HepG2 (cell line): ENCODE data around the gene UBAC2. TPM values are rescaled to one million over a fixed set of nuclear protein-coding genes. Genes with fewer than 3 reads are reported as not detected.

ENCODE experiments used
- ATAC-seq: fragments of 200-7000 bp; cut with Tn5 transposase; 3 replicates; pipeline ENCODE4 v1.9.1; 2020; ENCODE audit warnings: mild to moderate bottlenecking, moderate library complexity
- BruUV-seq: library from RNA; stranded (reverse); fragments of 400-500 nt; replicated peaks from 2 replicates; lab custom pipeline; 2021; lab: Mats Ljungman, UMichigan
- CTCF ChIA-PET: fragments of 300-600 bp; formaldehyde crosslinking; extraction: SDS; loops from one replicate; lab custom pipeline; 2021; ENCODE audit warnings: low total read pairs, inconsistent platforms, low intra/inter-chr PET ratio; lab: Yijun Ruan, JAX
- POLR2A ChIA-PET: fragments of 350-600 bp; sonication (Branson Sonifier 250); formaldehyde crosslinking; loops from one replicate; lab custom pipeline; 2020; ENCODE audit warnings: antibody characterized with exemption, inconsistent platforms; lab: Yijun Ruan, JAX
- DNase-seq: peaks from one replicate; pipeline ENCODE4 v3.0.0-alpha.2; 2015; ENCODE audit warnings: low spot score
- FAIRE-seq: peaks from 3 replicates; lab custom pipeline; 2011; peaks lifted over from hg19 to GRCh38; lab: Jason Lieb, UNC
- H2AFZ ChIP-seq: one replicate; pipeline ENCODE4 v1.6.1; 2011; ENCODE audit warnings: low read length, inconsistent platforms
- H3K27ac ChIP-seq: fragments of 300-600 bp; 3 replicates; pipeline ENCODE4 v1.8.0; 2011; ENCODE audit warnings: mixed run types, mild to moderate bottlenecking, mixed read lengths, low read length, inconsistent platforms; ENCODE audit not compliant: insufficient read depth; ENCODE audit errors: extremely low read length
- H3K27me3 ChIP-seq, 2 experiments: fragments of 200-600 bp in 1 of 2; 2 replicates in 1 of 2; 3 replicates in 1 of 2; pipeline versions ENCODE4 v1.6.0 to v1.8.0; 2011; ENCODE audit warnings: low read length in 2 of 2, mild to moderate bottlenecking in 2 of 2, moderate library complexity in 2 of 2, inconsistent platforms in 1 of 2; ENCODE audit not compliant: insufficient read depth in 2 of 2, control insufficient read depth in 1 of 2
- H3K36me3 ChIP-seq, 2 experiments: fragments of 200-600 bp in 1 of 2; replicated peaks in 1 of 2; 2 replicates in 1 of 2; 3 replicates in 1 of 2; pipeline versions ENCODE4 v1.5.1 to v1.8.0; 2011; ENCODE audit warnings: low read length in 2 of 2, inconsistent platforms in 1 of 2; ENCODE audit not compliant: insufficient read depth in 2 of 2, control insufficient read depth in 1 of 2
- H3K4me1 ChIP-seq: 2 replicates; pipeline ENCODE4 v1.5.1; 2012; ENCODE audit warnings: low read length, inconsistent platforms; ENCODE audit not compliant: insufficient read depth
- H3K4me2 ChIP-seq: 2 replicates; pipeline ENCODE4 v1.6.0; 2011; ENCODE audit warnings: low read depth, low read length, inconsistent platforms
- H3K4me3 ChIP-seq, 3 experiments: fragments of 200-600 bp in 1 of 3; sonication (generic), shearing (Covaris generic) in 1 of 3; replicated peaks in 1 of 3; 2 replicates each; pipeline ENCODE4 v1.5.1; 2011 to 2016; ENCODE audit warnings: low read length in 3 of 3, inconsistent platforms in 2 of 3, low read depth in 2 of 3, mild to moderate bottlenecking in 2 of 3, control low read depth in 1 of 3, mixed read lengths in 1 of 3; ENCODE audit not compliant: insufficient read depth in 1 of 3
- H3K79me2 ChIP-seq: one replicate; pipeline ENCODE4 v1.6.1; 2011; ENCODE audit warnings: low read length, inconsistent platforms; ENCODE audit not compliant: insufficient read depth
- H3K9ac ChIP-seq: 2 replicates; pipeline ENCODE4 v1.6.0; 2011; ENCODE audit warnings: mild to moderate bottlenecking, low read depth, low read length, inconsistent platforms; ENCODE audit not compliant: insufficient read depth
- H3K9me3 ChIP-seq: 2 replicates; pipeline ENCODE4 v1.5.1; 2012; ENCODE audit warnings: mild to moderate bottlenecking, low read length
- H4K20me1 ChIP-seq: 2 replicates; pipeline ENCODE4 v1.6.0; 2011; ENCODE audit warnings: inconsistent platforms, mild to moderate bottlenecking, low read length, moderate library complexity; ENCODE audit not compliant: insufficient read depth
- ASH2L ChIP-seq: fragments of 300-600, 200-600 bp; sonication (generic); IDR thresholded peaks from 2 replicates; pipeline ENCODE4 v1.7.0; 2017; ENCODE audit warnings: low read depth, mild to moderate bottlenecking, moderate library complexity, mixed read lengths, low read length; ENCODE audit not compliant: insufficient read length
- CCDC6 ChIP-seq: sonication (generic); formaldehyde crosslinking; IDR thresholded peaks from 2 replicates; pipeline ENCODE4 v1.8.1; 2022; ENCODE audit warnings: mild to moderate bottlenecking, missing genetic modification reagents, moderate library complexity
- EHMT2 ChIP-seq: fragments of 200-600 bp; sonication (generic); IDR thresholded peaks from 2 replicates; pipeline ENCODE4 v1.7.0; 2017; ENCODE audit warnings: antibody characterized with exemption, low read depth, low read length, borderline replicate concordance
- SMARCC2 ChIP-seq: fragments of 450-650 bp; IDR thresholded peaks from 2 replicates; pipeline ENCODE4 v1.6.1; 2017; ENCODE audit warnings: antibody characterized with exemption, mild to moderate bottlenecking
- SP4 ChIP-seq: sonication (generic); formaldehyde crosslinking; IDR thresholded peaks from 2 replicates; pipeline ENCODE4 v1.8.1; 2023; ENCODE audit warnings: mild to moderate bottlenecking, missing genetic modification reagents
- ZNF124 ChIP-seq: sonication (generic); formaldehyde crosslinking; IDR thresholded peaks from 2 replicates; pipeline ENCODE4 v1.4.0; 2020; ENCODE audit warnings: missing genetic modification reagents
- ZNF331 ChIP-seq: sonication (generic); formaldehyde crosslinking; IDR thresholded peaks from 2 replicates; pipeline ENCODE4 v1.4.0; 2020; ENCODE audit warnings: missing genetic modification reagents
- ZNF468 ChIP-seq: sonication (generic); formaldehyde crosslinking; IDR thresholded peaks from 2 replicates; pipeline ENCODE4 v1.8.0; 2022; ENCODE audit warnings: mild to moderate bottlenecking, moderate library complexity, missing genetic modification reagents
- ZNF546 ChIP-seq: sonication (generic); formaldehyde crosslinking; conservative IDR thresholded peaks from 2 replicates; pipeline ENCODE4 v1.8.1; 2023; ENCODE audit warnings: mild to moderate bottlenecking, missing genetic modification reagents
- ZNF557 ChIP-seq: sonication (generic); formaldehyde crosslinking; IDR thresholded peaks from 2 replicates; pipeline ENCODE4 v1.4.0; 2020; ENCODE audit warnings: missing genetic modification reagents
- WGBS: methylation state at CpG from one replicate; pipeline ENCODE4 v1.1.6; 2017; ENCODE audit warnings: low lambda C conversion rate; 5-methylcytosine and 5-hydroxymethylcytosine counted together
- in situ Hi-C: cut with HindIII; loops from 2 replicates; pipeline ENCODE4 v1.10.0; 2017; ENCODE audit warnings: low pct_unique_long_range_greater_than_20kb; ENCODE audit not compliant: extremely low pct_ligation_motif_present
- intact Hi-C: fragments of 100-400 bp; cut with micrococcal nuclease; formaldehyde crosslinking; loops from one replicate; pipeline ENCODE4 v1.10.0; 2022; ENCODE audit not compliant: unreplicated experiment
- polyA plus RNA-seq, 8 experiments: library from polyadenylated mRNA; depleted of rRNA in 3 of 8; stranded (reverse) in 7 of 8; unstranded in 1 of 8; fragments of >200 nt; fragmentation: Illumina TruSeq in 4 of 8; extraction: Trizol in 4 of 8; gene quantifications; 2 replicates each; pipeline versions ENCODE4 v1.2.1 to v1.2.3, GENCODE V29; 2011 to 2016; ENCODE audit warnings: low read depth in 4 of 8, missing spikeins in 1 of 8, mixed read lengths in 1 of 8; ENCODE audit not compliant: insufficient read depth in 1 of 8
- total RNA-seq, 5 experiments: library from RNA; depleted of rRNA; stranded (reverse); fragments of >200 nt; fragmentation: Illumina TruSeq; extraction: Trizol; gene quantifications; 2 replicates each; pipeline ENCODE4 v1.2.3, GENCODE V29; 2016; ENCODE audit warnings: low read depth in 1 of 5
- TF ChIP-seq, protein P1 (sequence below): sonication (generic); formaldehyde crosslinking; IDR thresholded peaks from 2 replicates; pipeline ENCODE4 v1.9.0; 2021; ENCODE audit warnings: missing genetic modification reagents, borderline replicate concordance
- TF ChIP-seq, protein P2 (sequence below): sonication (generic); formaldehyde crosslinking; IDR thresholded peaks from 2 replicates; pipeline ENCODE4 v1.5.0; 2020; ENCODE audit warnings: missing genetic modification reagents
- TF ChIP-seq, protein P3 (sequence below): sonication (generic); formaldehyde crosslinking; IDR thresholded peaks from 2 replicates; pipeline ENCODE4 v1.4.0; 2020; ENCODE audit warnings: missing genetic modification reagents
- TF ChIP-seq, protein P4 (sequence below): sonication (generic); formaldehyde crosslinking; IDR thresholded peaks from 2 replicates; pipeline ENCODE4; 2020; ENCODE audit warnings: missing genetic modification reagents, mild to moderate bottlenecking, borderline replicate concordance

The UBAC2 gene
- total and polyA plus RNA-seq, 2 of the 13 experiments (the other 11 are each of a cell fraction or from before 2014, with no cell fraction given) = 61.3 to 80.8 TPM

DNA sequence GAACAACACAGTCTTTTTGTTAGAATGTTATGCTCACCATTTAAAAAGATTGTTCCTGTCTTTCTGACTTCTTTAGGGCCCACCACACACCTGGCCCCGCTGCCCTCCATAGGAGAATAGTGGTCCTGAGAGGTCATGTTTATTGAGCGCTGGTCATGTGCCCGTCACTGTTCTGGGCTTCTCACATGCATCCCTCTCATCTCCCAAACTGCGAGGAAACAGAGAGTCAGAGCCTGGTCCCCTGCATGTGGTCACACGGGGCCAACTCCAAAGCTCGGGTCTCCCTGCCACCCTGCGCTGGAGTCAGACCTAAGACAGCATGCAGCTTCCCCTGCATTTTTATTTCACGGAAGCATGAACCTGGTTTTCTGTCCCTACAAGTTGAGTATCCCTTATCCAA is 177.0 kb downstream of the UBAC2 start:
- DNase-seq (no peak), ATAC-seq (no peak), FAIRE-seq (no peak)
- intact Hi-C loops = no loop called here
- CTCF ChIA-PET = no interaction called here
- no peaks in the 10 kb centered on the region for H4K20me1 ChIP-seq
- no peaks in the 10 kb centered on the region for H3K9me3 ChIP-seq
- WGBS = 96% methylated on average over 8 of the region's 8 CpGs
- BruUV-seq = no TSS peak
- H3K36me3 ChIP-seq = peaks cover 0 to 12% of the 10 kb centered on the region in 2 experiments; a peak in 3 of 5 replicates
- H3K27ac ChIP-seq = no peak overlapping the region
- no peaks in the 10 kb centered on the region for H3K4me1 ChIP-seq
- no peak overlapping the region for H3K9ac ChIP-seq
- TF ChIP-seq ZNF124 (CRISPR knock-in tag) = no peak
- TF ChIP-seq ZNF331 = no peak
- TF ChIP-seq ZNF557 = no peak
- TF ChIP-seq, protein P1, sequence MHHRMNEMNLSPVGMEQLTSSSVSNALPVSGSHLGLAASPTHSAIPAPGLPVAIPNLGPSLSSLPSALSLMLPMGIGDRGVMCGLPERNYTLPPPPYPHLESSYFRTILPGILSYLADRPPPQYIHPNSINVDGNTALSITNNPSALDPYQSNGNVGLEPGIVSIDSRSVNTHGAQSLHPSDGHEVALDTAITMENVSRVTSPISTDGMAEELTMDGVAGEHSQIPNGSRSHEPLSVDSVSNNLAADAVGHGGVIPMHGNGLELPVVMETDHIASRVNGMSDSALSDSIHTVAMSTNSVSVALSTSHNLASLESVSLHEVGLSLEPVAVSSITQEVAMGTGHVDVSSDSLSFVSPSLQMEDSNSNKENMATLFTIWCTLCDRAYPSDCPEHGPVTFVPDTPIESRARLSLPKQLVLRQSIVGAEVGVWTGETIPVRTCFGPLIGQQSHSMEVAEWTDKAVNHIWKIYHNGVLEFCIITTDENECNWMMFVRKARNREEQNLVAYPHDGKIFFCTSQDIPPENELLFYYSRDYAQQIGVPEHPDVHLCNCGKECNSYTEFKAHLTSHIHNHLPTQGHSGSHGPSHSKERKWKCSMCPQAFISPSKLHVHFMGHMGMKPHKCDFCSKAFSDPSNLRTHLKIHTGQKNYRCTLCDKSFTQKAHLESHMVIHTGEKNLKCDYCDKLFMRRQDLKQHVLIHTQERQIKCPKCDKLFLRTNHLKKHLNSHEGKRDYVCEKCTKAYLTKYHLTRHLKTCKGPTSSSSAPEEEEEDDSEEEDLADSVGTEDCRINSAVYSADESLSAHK (CRISPR knock-in tag) = no peak
- TF ChIP-seq ZNF546 (CRISPR knock-in tag) = no peak
- TF ChIP-seq, protein P2, sequence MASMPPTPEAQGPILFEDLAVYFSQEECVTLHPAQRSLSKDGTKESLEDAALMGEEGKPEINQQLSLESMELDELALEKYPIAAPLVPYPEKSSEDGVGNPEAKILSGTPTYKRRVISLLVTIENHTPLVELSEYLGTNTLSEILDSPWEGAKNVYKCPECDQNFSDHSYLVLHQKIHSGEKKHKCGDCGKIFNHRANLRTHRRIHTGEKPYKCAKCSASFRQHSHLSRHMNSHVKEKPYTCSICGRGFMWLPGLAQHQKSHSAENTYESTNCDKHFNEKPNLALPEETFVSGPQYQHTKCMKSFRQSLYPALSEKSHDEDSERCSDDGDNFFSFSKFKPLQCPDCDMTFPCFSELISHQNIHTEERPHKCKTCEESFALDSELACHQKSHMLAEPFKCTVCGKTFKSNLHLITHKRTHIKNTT (CRISPR knock-in tag) = no peak
- no peak for TF ChIP-seq CCDC6 (CRISPR knock-in tag)
- no peak for TF ChIP-seq ZNF468 (CRISPR knock-in tag)
- TF ChIP-seq, protein P3, sequence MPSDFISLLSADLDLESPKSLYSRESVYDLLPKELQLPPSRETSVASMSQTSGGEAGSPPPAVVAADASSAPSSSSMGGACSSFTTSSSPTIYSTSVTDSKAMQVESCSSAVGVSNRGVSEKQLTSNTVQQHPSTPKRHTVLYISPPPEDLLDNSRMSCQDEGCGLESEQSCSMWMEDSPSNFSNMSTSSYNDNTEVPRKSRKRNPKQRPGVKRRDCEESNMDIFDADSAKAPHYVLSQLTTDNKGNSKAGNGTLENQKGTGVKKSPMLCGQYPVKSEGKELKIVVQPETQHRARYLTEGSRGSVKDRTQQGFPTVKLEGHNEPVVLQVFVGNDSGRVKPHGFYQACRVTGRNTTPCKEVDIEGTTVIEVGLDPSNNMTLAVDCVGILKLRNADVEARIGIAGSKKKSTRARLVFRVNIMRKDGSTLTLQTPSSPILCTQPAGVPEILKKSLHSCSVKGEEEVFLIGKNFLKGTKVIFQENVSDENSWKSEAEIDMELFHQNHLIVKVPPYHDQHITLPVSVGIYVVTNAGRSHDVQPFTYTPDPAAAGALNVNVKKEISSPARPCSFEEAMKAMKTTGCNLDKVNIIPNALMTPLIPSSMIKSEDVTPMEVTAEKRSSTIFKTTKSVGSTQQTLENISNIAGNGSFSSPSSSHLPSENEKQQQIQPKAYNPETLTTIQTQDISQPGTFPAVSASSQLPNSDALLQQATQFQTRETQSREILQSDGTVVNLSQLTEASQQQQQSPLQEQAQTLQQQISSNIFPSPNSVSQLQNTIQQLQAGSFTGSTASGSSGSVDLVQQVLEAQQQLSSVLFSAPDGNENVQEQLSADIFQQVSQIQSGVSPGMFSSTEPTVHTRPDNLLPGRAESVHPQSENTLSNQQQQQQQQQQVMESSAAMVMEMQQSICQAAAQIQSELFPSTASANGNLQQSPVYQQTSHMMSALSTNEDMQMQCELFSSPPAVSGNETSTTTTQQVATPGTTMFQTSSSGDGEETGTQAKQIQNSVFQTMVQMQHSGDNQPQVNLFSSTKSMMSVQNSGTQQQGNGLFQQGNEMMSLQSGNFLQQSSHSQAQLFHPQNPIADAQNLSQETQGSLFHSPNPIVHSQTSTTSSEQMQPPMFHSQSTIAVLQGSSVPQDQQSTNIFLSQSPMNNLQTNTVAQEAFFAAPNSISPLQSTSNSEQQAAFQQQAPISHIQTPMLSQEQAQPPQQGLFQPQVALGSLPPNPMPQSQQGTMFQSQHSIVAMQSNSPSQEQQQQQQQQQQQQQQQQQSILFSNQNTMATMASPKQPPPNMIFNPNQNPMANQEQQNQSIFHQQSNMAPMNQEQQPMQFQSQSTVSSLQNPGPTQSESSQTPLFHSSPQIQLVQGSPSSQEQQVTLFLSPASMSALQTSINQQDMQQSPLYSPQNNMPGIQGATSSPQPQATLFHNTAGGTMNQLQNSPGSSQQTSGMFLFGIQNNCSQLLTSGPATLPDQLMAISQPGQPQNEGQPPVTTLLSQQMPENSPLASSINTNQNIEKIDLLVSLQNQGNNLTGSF = no peak
- no peak for TF ChIP-seq ASH2L
- no peak for TF ChIP-seq EHMT2
- TF ChIP-seq SP4 = no peak
- TF ChIP-seq, protein P4, sequence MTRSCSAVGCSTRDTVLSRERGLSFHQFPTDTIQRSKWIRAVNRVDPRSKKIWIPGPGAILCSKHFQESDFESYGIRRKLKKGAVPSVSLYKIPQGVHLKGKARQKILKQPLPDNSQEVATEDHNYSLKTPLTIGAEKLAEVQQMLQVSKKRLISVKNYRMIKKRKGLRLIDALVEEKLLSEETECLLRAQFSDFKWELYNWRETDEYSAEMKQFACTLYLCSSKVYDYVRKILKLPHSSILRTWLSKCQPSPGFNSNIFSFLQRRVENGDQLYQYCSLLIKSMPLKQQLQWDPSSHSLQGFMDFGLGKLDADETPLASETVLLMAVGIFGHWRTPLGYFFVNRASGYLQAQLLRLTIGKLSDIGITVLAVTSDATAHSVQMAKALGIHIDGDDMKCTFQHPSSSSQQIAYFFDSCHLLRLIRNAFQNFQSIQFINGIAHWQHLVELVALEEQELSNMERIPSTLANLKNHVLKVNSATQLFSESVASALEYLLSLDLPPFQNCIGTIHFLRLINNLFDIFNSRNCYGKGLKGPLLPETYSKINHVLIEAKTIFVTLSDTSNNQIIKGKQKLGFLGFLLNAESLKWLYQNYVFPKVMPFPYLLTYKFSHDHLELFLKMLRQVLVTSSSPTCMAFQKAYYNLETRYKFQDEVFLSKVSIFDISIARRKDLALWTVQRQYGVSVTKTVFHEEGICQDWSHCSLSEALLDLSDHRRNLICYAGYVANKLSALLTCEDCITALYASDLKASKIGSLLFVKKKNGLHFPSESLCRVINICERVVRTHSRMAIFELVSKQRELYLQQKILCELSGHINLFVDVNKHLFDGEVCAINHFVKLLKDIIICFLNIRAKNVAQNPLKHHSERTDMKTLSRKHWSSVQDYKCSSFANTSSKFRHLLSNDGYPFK (CRISPR knock-in tag) = no peak
- TF ChIP-seq SMARCC2 = no peak
- TF ChIP-seq, all 625 proteins: peak for 0
- no peak overlapping the region for H3K4me3 ChIP-seq
- no peaks in the 10 kb centered on the region for H3K27me3 ChIP-seq
- H3K4me2 ChIP-seq = no peak overlapping the region
- no peaks in the 10 kb centered on the region for H3K79me2 ChIP-seq
- in situ Hi-C loops = no loop called here
- POLR2A ChIA-PET = no interaction called here
- H2AFZ ChIP-seq = no peak overlapping the region
